Activated B cell treated with CpG ODN at 0.5 μM for 24 hours (primary cell): ENCODE measurements around the gene SRPK2. TPM values are rescaled to one million over a fixed set of nuclear protein-coding genes. Genes with fewer than 3 reads are reported as not detected.

Experiments
- ATAC-seq: fragments of 200-7000 bp; cut with Tn5 transposase; one replicate; pipeline ENCODE4 v1.10.0; 2021; ENCODE audit warnings: low read depth, mild to moderate bottlenecking, moderate library complexity
- CTCF ChIA-PET: fragments of 350-600 bp; sonication (Branson Sonifier 250); formaldehyde crosslinking; loops from one replicate; lab custom pipeline; 2021; ENCODE audit warnings: antibody characterized with exemption; lab: Charles Lee
- POLR2A ChIA-PET: fragments of 350-600 bp; sonication (Branson Sonifier 250); formaldehyde crosslinking; loops from one replicate; lab custom pipeline; 2021; ENCODE audit warnings: antibody characterized with exemption; lab: Charles Lee
- DNase-seq: peaks from one replicate; pipeline ENCODE4 v3.0.0; 2022
- H3K27ac Mint-ChIP-seq: one replicate; pipeline ENCODE4 v1.8.0; 2020; ENCODE audit warnings: mixed read lengths
- H3K27me3 Mint-ChIP-seq: one replicate; pipeline ENCODE4 v1.8.0; 2021; ENCODE audit warnings: mixed read lengths
- H3K36me3 Mint-ChIP-seq: one replicate; pipeline ENCODE4 v1.8.0; 2021; ENCODE audit warnings: low read depth, mixed read lengths
- H3K4me1 Mint-ChIP-seq: one replicate; pipeline ENCODE4 v1.8.0; 2021; ENCODE audit warnings: mixed read lengths
- H3K4me3 Mint-ChIP-seq: one replicate; pipeline ENCODE4 v1.8.0; 2020; ENCODE audit warnings: mild to moderate bottlenecking, mixed read lengths
- H3K9me3 Mint-ChIP-seq: one replicate; pipeline ENCODE4 v1.8.0; 2020; ENCODE audit warnings: mixed read lengths
- intact Hi-C: fragments of 100-400 bp; cut with micrococcal nuclease; formaldehyde crosslinking; loops from one replicate; pipeline ENCODE4 v1.15.1; 2024
- total RNA-seq: library from RNA; stranded (reverse); gene quantifications from 2 replicates; pipeline ENCODE4 v1.2.3, GENCODE V29; 2022
- TF ChIP-seq, protein P1 (sequence below): fragments of 200-600 bp; IDR thresholded peaks from one replicate; pipeline ENCODE4 v1.8.0; 2022; ENCODE audit warnings: antibody characterized with exemption, mild to moderate bottlenecking

The SRPK2 gene
- total RNA-seq, 1 donor from 2014 or later, result 59.2 TPM

DNA sequence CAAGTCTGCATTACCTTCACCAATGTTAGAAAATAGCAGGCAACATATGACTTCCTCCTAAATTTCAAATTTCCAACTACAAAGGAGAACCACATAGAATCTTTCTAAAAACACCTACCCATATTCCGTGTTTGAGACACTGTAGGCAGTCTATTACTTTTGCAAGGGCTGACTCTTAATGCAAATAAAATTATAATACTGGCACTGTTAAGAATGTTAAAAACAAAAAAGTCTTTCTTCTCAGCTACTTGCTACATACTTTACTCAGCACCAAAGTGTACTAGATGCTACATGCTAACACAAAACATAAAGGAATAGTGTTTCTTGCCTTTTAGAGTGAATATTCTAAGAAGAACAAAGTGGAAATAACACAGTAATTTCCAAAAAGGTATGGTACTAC, 65.4 kb downstream of the SRPK2 start:
- Mint-ChIP-seq H3K27me3 (no peaks in the 10 kb centered on the region), H3K4me3 (no peak overlapping the region), H3K27ac (no peak overlapping the region), H3K4me1 (peaks cover 71% of the 10 kb centered on the region), H3K36me3 (peaks cover 10% of the 10 kb centered on the region), H3K9me3 (no peaks in the 10 kb centered on the region)
- TF ChIP-seq, protein P1, sequence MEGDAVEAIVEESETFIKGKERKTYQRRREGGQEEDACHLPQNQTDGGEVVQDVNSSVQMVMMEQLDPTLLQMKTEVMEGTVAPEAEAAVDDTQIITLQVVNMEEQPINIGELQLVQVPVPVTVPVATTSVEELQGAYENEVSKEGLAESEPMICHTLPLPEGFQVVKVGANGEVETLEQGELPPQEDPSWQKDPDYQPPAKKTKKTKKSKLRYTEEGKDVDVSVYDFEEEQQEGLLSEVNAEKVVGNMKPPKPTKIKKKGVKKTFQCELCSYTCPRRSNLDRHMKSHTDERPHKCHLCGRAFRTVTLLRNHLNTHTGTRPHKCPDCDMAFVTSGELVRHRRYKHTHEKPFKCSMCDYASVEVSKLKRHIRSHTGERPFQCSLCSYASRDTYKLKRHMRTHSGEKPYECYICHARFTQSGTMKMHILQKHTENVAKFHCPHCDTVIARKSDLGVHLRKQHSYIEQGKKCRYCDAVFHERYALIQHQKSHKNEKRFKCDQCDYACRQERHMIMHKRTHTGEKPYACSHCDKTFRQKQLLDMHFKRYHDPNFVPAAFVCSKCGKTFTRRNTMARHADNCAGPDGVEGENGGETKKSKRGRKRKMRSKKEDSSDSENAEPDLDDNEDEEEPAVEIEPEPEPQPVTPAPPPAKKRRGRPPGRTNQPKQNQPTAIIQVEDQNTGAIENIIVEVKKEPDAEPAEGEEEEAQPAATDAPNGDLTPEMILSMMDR, result no peak
- CTCF ChIA-PET, result interaction anchor here (0.6 to 0.7 kb wide), 2 partner anchors 12 to 230 kb away, joined by 3 read pairs; no protein-coding TSS in a partner anchor
- ATAC-seq (no peak), DNase-seq (no peak)
- POLR2A ChIA-PET, result interaction anchor here (0.7 kb wide), 1 partner anchor 240 kb away, joined by 3 read pairs; no protein-coding TSS in a partner anchor
- intact Hi-C loops, result no loop called here

DNA sequence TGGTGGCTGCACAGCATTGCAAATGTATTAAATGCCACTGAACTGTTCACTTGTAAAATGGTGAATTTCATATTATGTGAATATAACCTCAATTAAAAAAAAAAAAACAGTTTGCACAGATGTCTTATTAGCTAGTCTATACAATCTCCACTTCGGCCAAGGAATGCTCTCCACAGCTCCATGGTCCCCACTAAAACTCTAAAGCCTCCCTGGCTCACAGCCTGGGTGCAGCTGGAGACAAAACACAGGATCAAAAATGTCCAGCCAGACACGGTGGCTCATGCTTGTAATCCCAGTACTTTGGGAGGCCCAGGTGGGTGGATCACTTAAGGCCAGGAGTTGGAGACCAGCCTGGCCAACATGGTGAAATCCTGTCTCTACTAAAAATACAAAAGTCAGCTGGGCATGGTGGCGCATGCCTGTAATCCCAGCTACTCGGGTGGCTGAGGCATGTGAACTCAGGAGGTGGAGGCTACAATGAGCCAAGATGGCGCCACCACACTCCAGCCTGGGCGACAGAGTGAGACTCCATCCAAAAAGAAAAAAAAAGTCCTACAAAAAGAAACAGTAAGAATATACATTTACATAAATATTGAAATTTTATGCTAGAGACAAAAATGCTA, 66.0 kb downstream of the SRPK2 start:
- TF ChIP-seq, protein P1, result no peak
- CTCF ChIA-PET, result no interaction called here
- H3K27ac Mint-ChIP-seq, result no peak overlapping the region
- POLR2A ChIA-PET, result no interaction called here
- ATAC-seq (no peak), DNase-seq (no peak)
- no peaks in the 10 kb centered on the region for H3K9me3 Mint-ChIP-seq
- no peaks in the 10 kb centered on the region for H3K27me3 Mint-ChIP-seq
- H3K4me1 Mint-ChIP-seq, result peaks cover 75% of the 10 kb centered on the region
- H3K4me3 Mint-ChIP-seq, result no peak overlapping the region
- H3K36me3 Mint-ChIP-seq, result peaks cover 10% of the 10 kb centered on the region
- intact Hi-C loops, result no loop called here

DNA sequence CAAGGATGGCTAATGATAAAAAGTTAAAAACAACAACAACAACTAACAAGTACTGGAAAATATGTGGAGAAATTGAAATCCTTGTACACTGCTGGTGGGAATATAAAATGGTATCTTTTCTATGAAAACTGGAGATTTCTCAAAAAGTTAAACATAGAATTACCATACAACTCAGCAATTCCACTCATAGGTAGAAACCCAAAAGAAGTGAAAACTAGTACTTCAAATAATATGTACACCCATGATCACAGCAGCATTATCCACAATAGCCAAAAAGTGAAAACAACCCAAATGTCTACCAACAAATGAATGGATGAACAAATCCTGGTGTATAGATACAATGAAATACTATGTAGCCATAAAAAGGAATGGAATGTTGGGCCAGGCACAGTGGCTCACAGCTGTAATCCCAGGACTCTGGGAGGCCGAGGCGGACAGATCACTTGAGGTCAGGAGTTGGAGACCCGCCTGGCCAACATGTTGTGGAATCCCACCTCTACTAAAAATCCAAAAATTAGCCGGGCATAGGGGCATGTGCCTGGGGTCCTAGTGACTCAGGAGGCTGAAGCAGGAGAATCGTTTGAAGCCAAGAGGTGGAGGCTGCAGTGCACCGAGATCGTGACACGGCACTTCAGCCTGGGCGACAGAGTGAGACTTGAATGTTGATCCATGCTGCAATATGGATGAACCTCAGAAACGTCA, 66.8 kb downstream of the SRPK2 start:
- Mint-ChIP-seq H3K36me3 (peaks cover 10% of the 10 kb centered on the region), H3K27me3 (no peaks in the 10 kb centered on the region), H3K9me3 (no peaks in the 10 kb centered on the region), H3K4me1 (peaks cover 78% of the 10 kb centered on the region), H3K4me3 (no peak overlapping the region), H3K27ac (no peak overlapping the region)
- no peak for ATAC-seq
- intact Hi-C loops, result no loop called here
- no peak for DNase-seq
- TF ChIP-seq, protein P1, result no peak
- CTCF ChIA-PET, result no interaction called here
- POLR2A ChIA-PET, result no interaction called here

DNA sequence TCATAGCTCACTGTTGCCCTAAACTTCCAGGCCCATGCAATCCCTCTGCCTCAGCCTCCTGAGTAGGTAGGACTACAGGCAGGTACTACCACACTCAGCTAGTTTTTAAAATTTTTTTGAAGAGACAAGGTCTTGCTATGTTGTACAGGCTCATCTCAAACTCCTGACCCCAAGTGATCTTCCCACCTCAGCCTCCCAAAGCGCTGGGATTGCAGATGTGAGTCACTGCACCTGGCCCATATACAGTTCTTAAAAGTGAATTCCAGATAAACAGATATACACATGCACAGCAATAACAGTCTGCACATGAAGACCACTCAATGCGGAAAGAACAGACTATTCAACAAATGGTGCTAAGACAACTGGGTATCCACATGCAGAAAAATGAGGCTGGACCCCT, 67.8 kb downstream of the SRPK2 start:
- TF ChIP-seq, protein P1, result no peak
- ChIA-PET CTCF (interaction anchor here (0.6 to 1.1 kb wide), 2 partner anchors 20 to 176 kb away, joined by 3 read pairs; no protein-coding TSS in a partner anchor), POLR2A (no interaction called here)
- Mint-ChIP-seq H3K4me3 (no peak overlapping the region), H3K9me3 (no peaks in the 10 kb centered on the region), H3K27me3 (no peaks in the 10 kb centered on the region), H3K27ac (no peak overlapping the region), H3K4me1 (peaks cover 79% of the 10 kb centered on the region), H3K36me3 (peaks cover 10% of the 10 kb centered on the region)
- ATAC-seq (no peak), DNase-seq (no peak)
- intact Hi-C loops, result no loop called here

DNA sequence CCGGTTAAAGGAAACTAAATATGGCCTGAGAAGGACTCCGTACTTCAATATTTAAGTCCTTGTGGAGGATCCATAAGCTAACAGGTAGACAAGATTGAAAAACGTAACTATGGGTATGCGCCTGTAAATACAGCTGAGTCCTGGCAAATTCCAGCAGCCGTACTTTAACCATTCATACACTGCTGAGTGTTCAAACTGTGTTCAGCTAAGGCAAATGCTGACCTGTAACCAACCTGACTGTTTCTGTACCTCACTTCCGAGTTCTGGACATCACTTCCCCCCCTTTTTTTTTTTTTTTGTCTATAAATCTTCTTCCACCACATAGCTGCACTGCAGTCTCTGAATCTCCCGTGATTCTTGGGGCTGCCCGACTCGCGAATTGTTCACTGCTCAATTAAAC, 69.1 kb downstream of the SRPK2 start:
- H3K4me3 Mint-ChIP-seq, result peak overlapping the region; percentile 33

More for the DNA sequence above, 69.1 kb downstream of the SRPK2 start:
- ChIA-PET POLR2A (interaction anchor here (0.6 to 0.7 kb wide), 4 partner anchors 28 to 353 kb away, joined by 3 to 10 read pairs (median 6); no protein-coding TSS in a partner anchor), CTCF (interaction anchor here (1.0 kb wide), 1 partner anchor 16 kb away, joined by 3 read pairs; no protein-coding TSS in a partner anchor)
- H3K9me3 Mint-ChIP-seq, result no peaks in the 10 kb centered on the region
- ATAC-seq (no peak), DNase-seq (no peak)
- intact Hi-C loops, result no loop called here
- peaks cover 10% of the 10 kb centered on the region for H3K36me3 Mint-ChIP-seq
- H3K27ac Mint-ChIP-seq, result peak overlapping the region; percentile 24
- TF ChIP-seq, protein P1, result no peak
- peaks cover 79% of the 10 kb centered on the region for H3K4me1 Mint-ChIP-seq
- no peaks in the 10 kb centered on the region for H3K27me3 Mint-ChIP-seq
